SJSA1 (cell line): ENCODE measurements around the gene RAB3B. TPM values are rescaled to one million over a fixed set of nuclear protein-coding genes. Genes with fewer than 3 reads are reported as not detected.

ENCODE experiments used
- DNase-seq, 2 experiments: peaks; one replicate each; pipeline ENCODE4 v3.0.0-alpha.2; 2015 to 2020; ENCODE audit warnings: low spot score in 2 of 2, low read depth in 1 of 2
- H3K27ac ChIP-seq: fragments of 250-450 bp; sonication (Bioruptor Pico); 2 replicates; pipeline ENCODE4 v1.5.1; 2020; ENCODE audit warnings: mild to moderate bottlenecking, moderate library complexity
- H3K27me3 ChIP-seq: fragments of 250-450 bp; sonication (Bioruptor Pico); replicated peaks from 2 replicates; pipeline ENCODE4 v1.5.1; 2020; ENCODE audit warnings: mild to moderate bottlenecking, moderate library complexity
- H3K36me3 ChIP-seq: fragments of 250-450 bp; sonication (Bioruptor Pico); 2 replicates; pipeline ENCODE4 v1.5.1; 2020; ENCODE audit warnings: mild to moderate bottlenecking
- H3K4me1 ChIP-seq: fragments of 250-450 bp; sonication (Bioruptor Pico); replicated peaks from 2 replicates; pipeline ENCODE4 v1.6.1; 2021; ENCODE audit warnings: mild to moderate bottlenecking
- H3K4me3 ChIP-seq: fragments of 250-450 bp; sonication (Bioruptor Pico); 2 replicates; pipeline ENCODE4 v1.5.1; 2020; ENCODE audit warnings: mild to moderate bottlenecking
- H3K9me3 ChIP-seq: fragments of 250-450 bp; sonication (Bioruptor Pico); replicated peaks from 2 replicates; pipeline ENCODE4 v1.5.1; 2020; ENCODE audit warnings: mild to moderate bottlenecking
- total RNA-seq: library from RNA; depleted of rRNA; stranded (reverse); fragments of >200 nt; shearing (Covaris generic); gene quantifications from 2 replicates; pipeline ENCODE4 v1.2.3, GENCODE V29; 2014

The RAB3B gene
- total RNA-seq, 1 experiment from 2014 or later = 31.4 TPM

DNA sequence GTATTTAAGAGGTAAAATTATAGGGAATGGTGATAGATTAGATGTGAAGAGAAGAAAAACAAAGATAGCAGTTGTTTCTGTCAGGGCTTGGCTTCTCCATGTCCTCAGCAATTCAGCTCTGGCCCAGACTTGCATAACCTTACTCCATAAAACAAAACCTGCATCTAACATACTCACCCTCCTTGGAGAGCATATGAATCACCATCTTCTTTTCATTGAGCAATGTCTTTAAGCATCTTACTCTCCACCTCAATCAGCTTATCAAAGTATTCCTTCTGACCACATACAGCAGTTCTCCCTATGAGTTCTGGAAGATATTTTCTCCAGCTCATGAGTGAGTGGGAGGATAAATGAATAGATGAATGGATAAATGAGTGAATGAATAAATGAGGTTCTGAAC, 49.0 kb downstream of the RAB3B start:
- H3K4me1 ChIP-seq = peaks cover 6% of the 10 kb centered on the region
- H3K36me3 ChIP-seq = peaks cover 46% of the 10 kb centered on the region
- no peak for DNase-seq
- H3K27ac ChIP-seq = no peak overlapping the region
- no peaks in the 10 kb centered on the region for H3K27me3 ChIP-seq
- H3K4me3 ChIP-seq = no peak overlapping the region
- no peaks in the 10 kb centered on the region for H3K9me3 ChIP-seq

DNA sequence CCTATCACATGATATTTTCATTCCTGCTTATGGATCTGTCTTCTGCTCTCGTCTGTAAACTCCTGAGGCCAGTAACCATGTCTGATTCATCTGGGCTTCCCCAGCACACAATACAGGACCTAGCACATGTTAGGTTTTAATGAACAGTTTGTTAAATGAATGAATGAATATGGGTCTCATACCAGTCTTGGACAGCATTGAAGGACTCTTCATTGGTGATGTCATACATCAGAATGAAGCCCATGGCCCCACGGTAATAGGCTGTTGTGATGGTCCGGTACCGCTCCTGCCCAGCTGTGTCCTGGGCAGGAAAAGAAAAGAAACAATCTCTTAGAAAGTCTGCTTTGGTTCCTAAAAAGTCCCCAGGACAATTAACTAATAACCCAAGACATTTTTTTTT, 53.4 kb downstream of the RAB3B start:
- Histone ChIP-seq H3K4me1 (no peaks in the 10 kb centered on the region), H3K36me3 (peaks cover 46% of the 10 kb centered on the region), H3K27me3 (no peaks in the 10 kb centered on the region), H3K4me3 (no peak overlapping the region), H3K9me3 (no peaks in the 10 kb centered on the region), H3K27ac (no peak overlapping the region)
- no peak for DNase-seq

DNA sequence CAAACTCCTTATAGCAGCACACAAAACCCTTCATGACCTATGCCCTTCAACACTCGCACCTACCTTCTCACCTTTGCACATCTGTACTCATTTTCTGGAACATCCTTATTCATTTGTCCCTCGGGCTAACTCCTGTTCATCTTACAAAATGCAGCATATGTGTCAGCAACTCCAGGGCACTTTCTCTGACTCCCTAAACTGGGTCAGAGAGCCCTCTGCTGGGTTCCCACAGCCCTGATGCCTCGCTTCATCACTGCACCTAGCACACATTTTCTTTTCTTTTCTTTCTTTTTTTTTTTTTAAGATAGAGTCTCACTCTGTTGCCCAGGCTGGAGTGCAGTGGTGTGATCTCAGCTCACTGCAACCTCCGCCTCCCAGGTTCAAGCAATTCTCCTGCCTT, 54.0 kb downstream of the RAB3B start:
- H3K27me3 ChIP-seq = no peaks in the 10 kb centered on the region
- no peak overlapping the region for H3K27ac ChIP-seq
- H3K9me3 ChIP-seq = no peaks in the 10 kb centered on the region
- peaks cover 52% of the 10 kb centered on the region for H3K36me3 ChIP-seq
- no peaks in the 10 kb centered on the region for H3K4me1 ChIP-seq
- no peak for DNase-seq
- H3K4me3 ChIP-seq = no peak overlapping the region

DNA sequence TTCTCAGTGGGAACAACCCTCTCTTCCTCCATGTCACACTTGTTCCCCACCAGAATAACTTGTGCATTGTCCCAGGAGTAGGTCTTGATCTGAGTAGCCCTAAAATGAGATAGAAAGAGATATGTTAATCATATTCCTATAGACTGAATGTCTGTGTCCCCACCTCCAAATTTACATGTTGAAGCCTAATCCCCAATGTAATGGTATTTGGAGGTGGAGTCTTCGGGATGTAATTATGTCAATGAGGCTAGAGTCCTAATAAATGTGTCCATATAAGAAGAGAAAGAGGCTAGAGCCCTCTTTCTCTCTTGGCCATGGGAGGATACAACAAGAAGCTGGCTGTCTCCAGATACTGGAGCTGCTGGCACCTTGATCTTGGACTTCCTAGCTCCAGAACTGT, 57.2 kb downstream of the RAB3B start:
- Histone ChIP-seq H3K27ac (no peak overlapping the region), H3K9me3 (no peaks in the 10 kb centered on the region), H3K4me1 (peaks cover 4% of the 10 kb centered on the region), H3K4me3 (no peak overlapping the region), H3K36me3 (peaks cover 60% of the 10 kb centered on the region), H3K27me3 (no peaks in the 10 kb centered on the region)
- no peak for DNase-seq

DNA sequence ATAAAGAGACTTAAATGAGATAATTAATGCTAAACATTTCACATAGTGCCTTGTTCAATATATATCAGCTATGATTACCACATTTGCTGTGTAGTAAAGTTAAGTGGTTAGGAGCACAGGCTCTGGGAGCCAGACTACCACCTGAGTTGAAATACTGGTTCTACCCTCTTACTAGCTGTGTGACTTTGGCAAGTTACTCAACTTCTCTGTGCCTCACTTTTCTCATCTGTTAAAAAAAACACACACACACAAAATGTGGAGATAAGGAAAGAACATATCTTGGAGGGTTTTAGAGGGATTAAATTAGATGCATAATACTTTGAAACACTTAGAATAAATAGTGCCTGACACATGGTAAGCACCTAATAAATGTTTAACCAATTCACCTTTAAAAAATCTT, 60.2 kb downstream of the RAB3B start:
- Histone ChIP-seq H3K9me3 (no peaks in the 10 kb centered on the region), H3K36me3 (peaks cover 57% of the 10 kb centered on the region), H3K4me1 (peaks cover 32% of the 10 kb centered on the region), H3K27me3 (no peaks in the 10 kb centered on the region), H3K27ac (no peak overlapping the region), H3K4me3 (no peak overlapping the region)
- DNase-seq = no peak

DNA sequence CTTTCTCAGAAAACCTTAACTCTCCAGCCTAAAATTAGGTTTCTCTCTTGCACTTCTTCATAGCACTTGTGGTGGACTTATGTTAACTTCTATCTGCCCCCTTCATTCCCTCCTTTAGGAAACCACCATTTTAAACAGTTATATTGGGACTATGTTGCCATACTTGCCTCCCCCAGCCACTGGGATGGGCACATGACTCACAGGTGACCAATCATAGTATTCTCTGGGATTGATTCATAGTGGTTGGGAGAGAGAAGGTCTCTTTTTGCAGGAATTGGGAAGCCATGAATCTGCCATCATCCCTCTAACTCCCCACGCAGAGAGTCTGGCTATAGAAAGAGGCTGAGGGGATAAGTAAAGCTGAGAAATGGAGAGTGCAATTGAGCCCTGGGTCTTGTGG, 61.6 kb downstream of the RAB3B start:
- H3K9me3 ChIP-seq = no peaks in the 10 kb centered on the region
- H3K27me3 ChIP-seq = no peaks in the 10 kb centered on the region
- H3K4me3 ChIP-seq = no peak overlapping the region
- H3K36me3 ChIP-seq = peaks cover 53% of the 10 kb centered on the region
- peaks cover 47% of the 10 kb centered on the region for H3K4me1 ChIP-seq
- no peak overlapping the region for H3K27ac ChIP-seq
- no peak for DNase-seq

DNA sequence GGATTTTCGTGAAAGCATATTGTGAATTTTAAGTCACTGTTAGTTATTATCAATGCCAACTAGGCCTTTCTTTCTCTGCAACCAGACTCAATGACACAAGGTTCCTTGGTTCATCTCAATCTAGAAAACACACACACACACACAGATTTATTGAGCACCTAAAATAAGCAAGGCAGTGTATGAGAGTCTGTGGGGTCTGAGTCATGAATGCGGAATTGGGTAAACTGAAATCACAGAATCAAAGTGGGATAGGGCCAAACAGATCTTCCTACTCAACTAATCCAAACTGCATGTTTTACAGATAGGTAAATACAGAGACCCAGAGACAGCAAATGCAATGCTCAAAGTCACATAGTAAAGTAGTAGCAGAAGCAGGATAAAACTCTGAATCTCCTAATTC, 63.5 kb downstream of the RAB3B start:
- no peaks in the 10 kb centered on the region for H3K27me3 ChIP-seq
- H3K4me1 ChIP-seq = peaks cover 48% of the 10 kb centered on the region
- H3K9me3 ChIP-seq = no peaks in the 10 kb centered on the region
- DNase-seq = peak; percentile 50 to 69
- H3K36me3 ChIP-seq = peaks cover 42% of the 10 kb centered on the region
- H3K4me3 ChIP-seq = no peak overlapping the region
- H3K27ac ChIP-seq = peak overlapping the region; percentile 47

DNA sequence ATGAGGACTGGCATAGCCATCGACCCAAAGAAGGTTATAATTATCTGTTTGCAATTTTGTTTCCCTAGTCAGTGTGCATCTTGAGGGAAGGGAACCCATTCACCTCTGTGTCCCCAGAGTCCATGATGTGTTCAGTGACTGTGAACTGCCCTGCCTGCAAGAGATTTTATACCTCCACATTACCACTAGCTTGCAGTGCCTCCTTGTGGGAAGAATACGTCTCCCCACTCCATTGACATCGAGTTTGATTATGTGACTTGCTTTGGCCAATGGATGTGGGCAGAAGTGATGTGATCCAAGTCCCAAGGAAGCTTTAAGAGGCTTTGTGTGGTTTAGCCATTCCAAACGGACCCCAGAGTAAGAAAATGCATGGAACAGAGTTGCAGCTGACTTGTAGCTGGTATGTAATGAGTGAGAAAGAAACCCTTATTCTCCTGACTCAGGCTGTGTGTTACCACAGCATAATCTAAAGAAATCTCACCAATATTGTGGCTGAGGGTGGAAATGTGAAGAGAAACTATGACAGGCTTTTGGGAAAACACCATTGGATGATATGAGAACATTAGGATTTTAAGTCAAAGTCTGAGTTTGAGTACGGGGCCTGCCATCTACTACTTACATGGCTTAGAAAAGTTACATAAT, 64.2 kb downstream of the RAB3B start:
- H3K27ac ChIP-seq = peak overlapping the region; percentile 47

DNA sequence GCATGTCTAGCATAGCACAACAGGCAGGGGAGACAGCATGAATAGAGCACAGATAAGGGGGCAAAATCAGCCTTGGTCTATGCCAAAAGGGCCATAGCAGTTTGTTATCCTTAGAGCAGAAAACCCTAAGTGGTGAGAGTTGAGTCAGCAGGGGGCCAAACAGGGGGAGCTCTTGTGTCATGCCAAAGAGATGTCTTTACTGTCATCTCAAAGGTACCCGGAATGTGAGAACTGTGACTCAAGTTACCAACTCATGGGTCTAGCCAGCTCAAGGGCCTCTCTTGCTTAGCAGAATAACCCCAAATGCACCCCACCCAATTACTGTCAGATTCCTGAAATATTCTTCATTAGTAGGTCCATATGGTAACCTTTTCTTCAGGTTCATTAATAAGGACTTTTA, 66.0 kb downstream of the RAB3B start:
- Histone ChIP-seq H3K27me3 (no peaks in the 10 kb centered on the region), H3K4me1 (peaks cover 53% of the 10 kb centered on the region), H3K4me3 (no peak overlapping the region), H3K27ac (peak overlapping the region; percentile 38), H3K9me3 (no peaks in the 10 kb centered on the region), H3K36me3 (peaks cover 29% of the 10 kb centered on the region)
- DNase-seq = peak; percentile 59 to 73

More for the DNA sequence above, 64.2 kb downstream of the RAB3B start:
- peaks cover 35% of the 10 kb centered on the region for H3K36me3 ChIP-seq
- H3K4me3 ChIP-seq = no peak overlapping the region
- H3K9me3 ChIP-seq = no peaks in the 10 kb centered on the region
- peaks cover 48% of the 10 kb centered on the region for H3K4me1 ChIP-seq
- peak in 1 of 2 experiments; percentile 26 for DNase-seq
- no peaks in the 10 kb centered on the region for H3K27me3 ChIP-seq

DNA sequence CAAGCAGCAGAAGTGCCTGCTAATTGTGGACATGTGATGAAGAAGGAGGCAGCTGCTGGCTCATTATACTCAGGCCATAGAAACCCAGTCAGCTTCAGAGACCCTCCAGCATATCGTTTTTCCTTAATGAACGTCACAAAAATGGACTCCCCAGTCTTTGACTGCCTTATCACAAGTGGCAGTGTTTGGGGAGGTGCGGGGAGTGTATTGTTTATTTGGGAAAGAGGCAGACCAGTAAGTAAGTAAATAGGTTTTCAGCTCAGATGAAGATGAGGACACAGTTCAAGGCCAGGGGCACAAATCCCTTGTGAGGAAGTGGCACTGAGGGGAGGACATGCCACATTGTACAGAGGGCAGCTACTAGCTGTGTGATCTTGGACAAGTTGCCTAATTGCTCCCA, 68.5 kb downstream of the RAB3B start:
- Histone ChIP-seq H3K4me3 (no peak overlapping the region), H3K4me1 (peaks cover 36% of the 10 kb centered on the region), H3K9me3 (no peaks in the 10 kb centered on the region), H3K27ac (no peak overlapping the region), H3K36me3 (peaks cover 34% of the 10 kb centered on the region), H3K27me3 (no peaks in the 10 kb centered on the region)
- no peak for DNase-seq

DNA sequence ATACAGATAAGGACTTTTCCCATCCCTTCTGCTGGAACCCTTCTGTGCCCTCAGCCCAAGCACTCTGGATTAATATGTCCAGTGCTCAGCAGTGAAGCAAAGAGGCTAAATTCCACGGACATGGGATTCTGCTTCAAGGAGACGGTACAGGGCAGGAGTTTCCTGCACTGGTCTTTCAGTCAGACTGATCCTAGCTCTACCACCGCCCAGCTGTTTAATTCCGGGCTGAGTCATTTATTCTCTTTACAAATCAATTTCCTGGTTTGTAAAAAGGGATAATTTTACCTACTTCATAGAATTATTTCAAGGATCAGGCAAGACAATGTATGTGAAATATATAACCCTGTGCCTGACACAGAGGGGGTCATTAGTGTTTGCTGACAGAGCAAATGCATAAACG, 70.4 kb downstream of the RAB3B start:
- H3K27ac ChIP-seq = no peak overlapping the region

DNA sequence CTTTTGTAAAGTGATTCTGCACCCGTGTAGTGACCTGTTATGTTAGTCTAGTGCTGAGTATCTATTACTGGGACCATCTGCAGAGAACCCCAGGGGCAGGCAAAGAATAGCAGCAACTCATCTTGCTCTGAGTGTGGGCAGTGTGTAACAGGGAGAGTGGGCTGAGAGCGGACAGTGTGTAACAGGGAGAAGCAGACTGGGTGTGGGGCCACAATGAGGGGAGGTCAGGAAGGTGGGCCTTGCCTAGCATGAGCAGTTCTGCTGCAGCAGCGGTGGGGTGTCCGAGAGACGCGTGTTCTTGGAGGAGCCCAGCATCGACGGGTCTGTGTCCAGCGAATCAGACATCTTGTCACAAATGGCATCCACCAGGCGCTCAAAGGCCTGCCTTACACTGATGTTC, 70.8 kb downstream of the RAB3B start:
- no peaks in the 10 kb centered on the region for H3K27me3 ChIP-seq
- H3K9me3 ChIP-seq = no peaks in the 10 kb centered on the region
- peaks cover 15% of the 10 kb centered on the region for H3K4me1 ChIP-seq
- peaks cover 38% of the 10 kb centered on the region for H3K36me3 ChIP-seq
- no peak for DNase-seq
- H3K4me3 ChIP-seq = no peak overlapping the region
- no peak overlapping the region for H3K27ac ChIP-seq

More for the DNA sequence above, 70.4 kb downstream of the RAB3B start:
- Histone ChIP-seq H3K4me1 (peaks cover 19% of the 10 kb centered on the region), H3K27me3 (no peaks in the 10 kb centered on the region), H3K36me3 (peaks cover 36% of the 10 kb centered on the region), H3K9me3 (no peaks in the 10 kb centered on the region), H3K4me3 (no peak overlapping the region)
- no peak for DNase-seq

DNA sequence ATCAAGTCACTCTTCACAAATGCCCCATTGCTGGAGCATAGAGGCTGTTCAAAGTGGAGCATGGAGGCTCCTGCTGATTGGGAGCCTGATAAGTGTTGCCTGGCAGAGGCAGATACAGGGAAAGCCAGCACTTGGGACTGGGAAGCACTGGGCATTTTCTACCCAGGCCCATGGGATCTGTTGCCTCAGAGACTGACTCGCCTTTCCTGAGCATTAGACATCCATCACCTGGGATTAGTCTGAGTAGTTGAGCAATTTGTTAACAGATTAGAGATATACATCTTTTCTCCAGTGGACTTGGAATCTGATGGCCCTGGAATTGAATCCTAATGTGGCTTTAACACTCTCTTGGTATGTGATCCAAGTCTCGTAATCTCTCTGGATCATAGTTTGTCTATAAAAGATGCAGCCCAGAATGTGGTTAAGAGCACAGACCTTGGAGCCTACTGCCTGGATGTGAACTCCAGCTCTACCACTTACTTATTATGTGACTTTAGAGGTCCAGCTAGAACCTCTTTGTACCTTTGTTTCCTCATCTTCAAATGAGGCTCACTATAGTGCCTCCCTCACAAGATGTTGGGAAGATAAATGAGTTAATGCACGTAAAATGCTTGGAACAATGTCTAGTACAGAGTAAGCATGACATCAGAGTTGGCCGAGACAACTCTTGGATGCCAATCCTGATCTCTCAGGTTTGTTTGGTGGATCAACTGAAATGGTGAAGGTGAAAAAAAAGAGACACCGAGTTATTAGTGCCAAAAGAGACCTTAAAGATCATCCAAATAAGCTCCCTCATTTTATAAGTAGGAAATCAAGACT, 73.7 kb downstream of the RAB3B start:
- no peak overlapping the region for H3K4me3 ChIP-seq
- H3K4me1 ChIP-seq = 0 out of 2 replicates have a peak, but pooled peaks cover 5% of the 10 kb centered on the region
- no peaks in the 10 kb centered on the region for H3K9me3 ChIP-seq
- peaks cover 40% of the 10 kb centered on the region for H3K36me3 ChIP-seq
- DNase-seq = no peak
- H3K27ac ChIP-seq = no peak overlapping the region
- no peaks in the 10 kb centered on the region for H3K27me3 ChIP-seq

DNA sequence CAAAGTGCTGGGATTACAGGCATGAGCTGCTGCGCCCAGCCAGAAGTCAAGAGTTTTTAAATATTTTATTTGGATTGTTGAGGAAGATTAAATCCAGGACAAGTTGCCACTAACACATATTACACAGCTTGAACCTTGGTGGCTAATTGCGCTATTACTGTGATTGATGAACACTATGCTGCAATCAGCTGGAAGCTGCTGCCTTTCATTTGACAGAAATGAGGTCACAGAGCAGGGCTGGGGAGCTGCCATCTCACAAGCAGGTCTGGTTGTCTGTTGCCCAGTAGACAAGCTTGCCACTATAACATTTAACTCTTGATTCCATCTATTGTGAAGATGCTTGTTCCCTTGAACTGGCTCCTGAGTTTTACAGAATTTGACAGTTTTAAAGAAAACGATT, 74.5 kb downstream of the RAB3B start:
- DNase-seq = no peak
- no peak overlapping the region for H3K4me3 ChIP-seq
- H3K4me1 ChIP-seq = 0 out of 2 replicates have a peak, but pooled peaks cover 5% of the 10 kb centered on the region
- H3K27me3 ChIP-seq = no peaks in the 10 kb centered on the region
- no peak overlapping the region for H3K27ac ChIP-seq
- H3K9me3 ChIP-seq = no peaks in the 10 kb centered on the region
- H3K36me3 ChIP-seq = peaks cover 40% of the 10 kb centered on the region
